NCI-H2227 (cell line): ENCODE measurements around the gene METRNL.

Experiments
- DNase-seq: peaks from one replicate; lab custom pipeline; 2025; ENCODE audit not compliant: unreplicated experiment; lab: John Stamatoyannopoulos, UW

METRNL gene

DNA sequence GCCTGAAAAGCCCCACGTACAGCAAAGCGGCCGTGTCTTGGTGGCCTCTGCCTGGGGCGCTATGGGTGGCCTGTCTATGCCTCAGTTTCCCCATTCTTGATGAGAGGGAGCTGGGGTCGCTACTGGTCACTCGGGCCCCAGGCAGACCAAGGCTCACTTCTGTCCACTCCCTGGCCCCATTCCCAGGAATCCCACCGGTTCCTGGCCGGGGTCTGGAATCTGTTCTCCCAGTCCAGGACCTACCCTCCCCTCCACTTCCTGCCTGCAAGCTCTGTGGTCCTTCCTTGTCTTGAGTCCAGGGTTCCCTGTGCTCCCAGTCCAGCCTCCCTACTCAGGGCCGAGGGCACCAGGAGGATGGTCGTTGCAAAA is 24.5 kb downstream of the METRNL start:
- DNase-seq: no peak

GRCh38 chr17:83104577-83105505 is 25.4 kb downstream of the METRNL start:
- no peak for DNase-seq

GRCh38 chr17:83105512-83105911 is 26.1 kb downstream of the METRNL start:
- no peak for DNase-seq

DNA sequence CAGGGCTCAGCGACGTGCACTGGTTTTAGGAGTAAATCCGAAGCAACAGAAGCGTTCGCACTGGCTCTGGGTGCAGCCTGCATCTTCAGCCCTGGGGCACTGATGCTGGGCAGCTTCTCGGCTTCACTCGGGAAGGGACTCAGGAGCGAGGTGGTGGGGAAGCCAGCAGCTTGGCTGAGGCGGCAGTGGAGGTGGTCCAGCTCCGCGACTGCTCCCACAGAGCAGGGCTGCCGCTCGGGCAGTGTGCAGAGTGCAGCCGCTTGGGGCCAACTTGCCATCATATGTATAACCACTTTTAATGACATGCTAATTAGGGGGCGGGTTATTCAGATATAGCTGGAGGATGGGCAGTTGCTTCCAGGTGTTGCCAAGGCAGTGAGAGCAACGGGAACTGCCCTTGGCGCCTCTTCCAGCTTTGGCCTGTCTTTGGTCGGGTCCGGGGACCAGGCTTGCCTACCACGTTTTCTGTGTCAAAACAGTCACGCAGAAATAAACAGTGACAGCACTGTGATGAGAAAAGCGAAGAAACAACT is 26.7 kb downstream of the METRNL start:
- DNase-seq: no peak

GRCh38 chr17:83106913-83107655 is 27.7 kb downstream of the METRNL start:
- no peak for DNase-seq

- no peak for DNase-seq
Measured at GRCh38 chr17:83107656-83108048, 28.2 kb downstream of the METRNL start.

DNA sequence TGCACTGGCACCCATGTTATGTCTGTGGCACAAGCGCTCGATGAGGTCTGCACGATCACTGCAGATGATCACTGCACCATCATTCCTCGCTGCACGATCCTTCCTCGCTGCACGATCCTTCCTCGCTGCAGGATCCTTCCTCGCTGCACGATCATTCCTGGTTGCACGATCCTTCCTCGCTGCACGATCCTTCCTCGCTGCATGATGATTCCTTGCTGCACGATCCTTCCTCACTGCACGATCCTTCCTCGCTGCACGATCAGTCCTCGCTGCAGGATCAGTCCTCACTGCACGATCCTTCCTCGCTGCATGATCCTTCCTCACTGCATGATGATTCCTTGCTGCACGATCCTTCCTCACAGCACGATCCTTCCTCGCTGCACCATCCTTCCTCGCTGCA is 29.3 kb downstream of the METRNL start:
- DNase-seq: no peak

DNA sequence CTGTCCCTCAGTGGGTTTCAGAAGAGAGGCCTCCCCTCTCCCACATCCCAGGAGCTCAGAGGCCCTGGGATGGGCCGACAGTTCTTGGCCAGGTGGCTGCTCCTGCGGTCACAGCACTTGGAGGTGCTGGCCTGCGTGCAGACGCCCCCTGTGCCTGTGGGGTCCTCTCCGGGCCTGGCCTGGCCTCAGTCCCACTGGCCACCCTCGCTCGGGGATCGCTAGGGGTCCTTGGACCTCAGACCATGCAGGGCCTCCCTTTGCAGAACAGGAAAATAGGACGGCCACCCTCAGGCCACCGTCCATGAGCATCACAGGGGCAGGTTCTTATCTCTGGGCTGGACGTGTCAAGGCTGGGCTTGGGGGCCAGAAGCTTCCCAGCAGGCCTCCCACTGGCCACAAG is 30.0 kb downstream of the METRNL start:
- DNase-seq: no peak

- no peak for DNase-seq
Measured at GRCh38 chr17:83109793-83110645, 30.6 kb downstream of the METRNL start.

DNA sequence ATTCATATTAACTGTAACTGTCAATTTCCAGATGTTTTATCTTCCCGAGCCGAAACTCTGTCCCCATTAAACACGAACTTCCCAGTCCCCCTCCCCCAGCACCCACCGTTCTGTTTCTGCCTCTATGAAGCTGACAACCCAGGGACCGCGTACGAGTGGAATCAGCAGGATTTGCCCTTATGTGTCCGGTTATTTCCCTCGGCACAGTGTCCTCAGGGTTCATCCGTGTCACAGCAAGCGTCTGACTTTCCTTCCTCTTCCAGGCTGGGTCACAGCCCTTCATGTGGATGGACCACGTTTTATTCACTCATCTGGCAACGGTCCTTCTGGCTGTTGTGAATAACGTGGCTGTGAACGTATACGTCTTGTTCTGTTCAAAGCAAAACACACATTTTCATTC is 31.3 kb downstream of the METRNL start:
- DNase-seq: no peak

DNA sequence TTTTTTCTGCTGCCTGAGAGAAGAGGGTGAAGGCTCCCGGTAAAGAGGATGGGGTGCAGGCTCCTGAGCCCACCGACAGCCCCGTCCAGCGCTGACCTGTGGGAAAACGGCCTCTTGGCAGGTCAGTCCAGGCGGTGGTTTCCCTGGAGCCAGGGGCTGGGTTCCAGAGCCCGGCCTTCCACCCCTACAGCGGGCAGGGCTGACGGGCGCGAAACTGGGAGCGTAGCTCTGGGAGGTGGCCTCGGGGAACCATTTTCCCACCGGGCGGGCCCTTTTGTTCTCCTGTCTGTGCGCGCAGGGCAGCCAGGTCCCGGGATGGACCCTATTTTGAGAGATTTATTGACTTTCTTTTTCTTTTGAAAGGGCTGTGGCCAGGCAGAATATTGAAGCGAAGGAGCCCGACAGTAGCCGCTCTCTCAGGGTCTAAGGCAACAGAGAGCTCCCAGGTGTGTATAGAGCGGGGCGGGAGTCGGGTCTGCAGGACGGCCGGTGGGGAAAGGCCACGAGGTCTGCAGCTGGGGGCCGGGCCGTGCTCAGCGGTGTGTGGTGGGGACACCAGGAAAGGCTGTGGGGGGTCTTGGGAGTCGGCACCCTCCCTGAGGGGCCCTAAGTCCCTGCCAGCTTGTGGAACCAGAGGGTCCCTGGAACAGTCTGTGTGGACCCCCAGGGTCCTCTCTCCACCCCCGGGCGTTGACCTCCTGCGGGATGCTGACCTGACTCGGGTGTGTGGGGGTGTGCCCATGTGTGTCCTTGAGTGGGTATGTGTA is 32.3 kb downstream of the METRNL start:
- no peak for DNase-seq

DNA sequence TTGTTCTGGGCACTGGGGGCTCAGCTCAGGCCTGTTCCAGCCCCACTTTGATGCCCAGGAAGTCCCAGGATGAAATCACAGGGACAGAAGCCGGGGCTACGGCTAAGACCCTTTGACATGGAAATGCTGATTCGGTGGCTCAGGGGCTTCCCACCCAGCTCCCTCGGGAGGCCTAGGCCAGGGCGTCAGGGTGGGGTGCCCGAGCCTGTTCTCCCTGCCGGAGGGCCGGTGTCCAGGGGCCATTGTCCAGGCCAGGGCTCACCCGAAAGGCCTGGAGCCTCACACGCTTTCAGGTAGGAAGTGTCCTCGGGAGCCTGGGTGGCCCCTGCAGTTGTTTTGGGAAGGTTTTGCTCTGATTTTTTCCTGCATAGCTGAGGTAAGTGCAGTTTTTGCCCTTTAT is 34.0 kb downstream of the METRNL start:
- no peak for DNase-seq

GRCh38 chr17:83113792-83114191 is 34.4 kb downstream of the METRNL start:
- no peak for DNase-seq

DNA sequence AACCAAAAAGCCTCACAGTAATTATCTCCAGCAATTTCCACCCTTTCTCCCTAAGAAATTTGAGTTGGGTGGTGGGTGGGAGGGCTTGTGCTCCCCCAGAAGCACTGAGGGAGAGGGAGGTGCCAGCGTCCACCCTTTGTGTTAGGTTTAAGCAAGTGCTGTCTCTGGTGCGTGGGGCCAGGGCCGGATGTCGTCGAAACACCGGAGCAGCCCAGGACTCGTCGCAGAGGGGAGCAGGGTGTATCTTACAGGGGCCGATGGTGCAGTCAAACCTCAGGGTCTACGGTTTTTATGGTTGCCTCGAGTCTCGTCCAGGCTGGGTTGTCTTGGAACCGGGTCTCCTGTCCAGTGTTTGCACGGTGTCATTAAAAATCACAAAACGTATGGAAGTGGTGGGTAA is 35.3 kb downstream of the METRNL start:
- DNase-seq: no peak

- no peak for DNase-seq
Measured at GRCh38 chr17:83115202-83115651, 35.8 kb downstream of the METRNL start.

DNA sequence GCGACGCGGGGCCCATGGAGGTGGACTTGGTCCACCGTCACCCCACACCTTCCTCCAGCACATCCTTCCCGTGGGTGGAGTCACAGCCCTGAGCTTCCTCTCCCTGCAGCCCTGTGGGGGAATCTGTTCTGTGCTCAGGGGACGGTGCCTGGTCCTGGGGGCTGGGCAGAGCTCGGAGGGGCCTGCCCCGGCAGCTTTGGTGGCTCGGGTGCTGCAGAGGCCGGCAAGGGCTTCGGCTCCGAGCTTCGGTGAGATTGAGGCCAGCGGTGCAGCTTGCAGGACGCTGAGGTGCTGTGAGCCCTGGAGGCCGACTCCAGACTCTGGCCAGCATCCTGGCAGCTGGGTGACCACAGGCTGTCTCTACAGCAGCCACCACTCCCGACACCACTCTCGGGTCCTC is 36.4 kb downstream of the METRNL start:
- DNase-seq: no peak

- no peak for DNase-seq
Measured at GRCh38 chr17:83116311-83116771, 36.9 kb downstream of the METRNL start.

DNA sequence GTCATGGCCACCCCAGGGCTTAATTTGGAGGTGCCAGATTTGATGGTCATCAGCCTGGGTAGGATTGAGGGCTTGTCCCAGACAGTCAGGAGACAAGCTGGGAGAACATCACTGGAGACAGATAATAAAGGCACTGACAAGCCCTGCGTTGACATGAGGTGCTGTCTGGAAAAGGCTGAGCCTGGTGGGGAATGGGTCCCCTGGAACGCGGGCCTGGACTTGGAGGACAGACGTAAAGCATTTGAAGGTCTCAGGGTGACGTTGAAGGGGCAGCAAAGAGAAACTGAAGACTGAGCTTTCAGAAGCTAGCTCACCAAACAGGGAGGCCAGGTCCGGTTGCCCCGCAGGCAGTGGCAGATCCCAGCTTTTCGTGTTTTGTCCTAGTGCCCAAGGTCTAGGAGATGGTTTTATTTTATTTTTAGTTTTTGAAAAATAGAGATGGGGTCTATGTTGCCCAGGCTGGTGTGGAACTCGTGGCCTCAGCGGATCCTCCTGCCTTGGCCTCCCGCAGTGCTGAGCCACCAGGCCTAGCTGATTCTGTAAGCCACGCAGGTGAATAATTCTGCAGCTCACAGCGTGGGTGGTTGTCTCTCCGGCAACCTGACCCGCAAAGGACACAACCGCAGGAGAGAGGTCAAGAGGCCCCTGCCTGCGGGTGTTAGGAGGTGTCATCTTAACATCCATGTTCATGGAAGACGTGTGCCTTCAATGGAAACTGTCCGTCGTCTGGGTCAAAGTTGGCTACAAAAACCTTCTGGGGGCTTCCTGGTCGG is 37.6 kb downstream of the METRNL start:
- DNase-seq: no peak

- no peak for DNase-seq
Measured at GRCh38 chr17:83117583-83117982, 38.2 kb downstream of the METRNL start.
